H1 (cell line): ENCODE measurements around the gene NDUFA13. TPM values are rescaled to one million over a fixed set of nuclear protein-coding genes. Genes with fewer than 3 reads are reported as not detected.

Experiments used
- BACH1 ChIP-seq: IDR thresholded peaks from 2 replicates; pipeline ENCODE4 v1.6.1; 2012; ENCODE audit warnings: low read length, improper control_type of control experiment
- CHD7 ChIP-seq: fragments of 300-600 bp; sonication (generic); IDR thresholded peaks from 2 replicates; pipeline ENCODE4 v1.7.1; 2012; ENCODE audit warnings: low read length, moderate library complexity, mild to moderate bottlenecking, inconsistent platforms; ENCODE audit not compliant: insufficient replicate concordance
- KDM4A ChIP-seq: IDR thresholded peaks from one replicate; pipeline ENCODE4 v1.7.1; 2012; ENCODE audit warnings: low read depth, mild to moderate bottlenecking, moderate library complexity, low read length, inconsistent platforms; ENCODE audit not compliant: severe bottlenecking
- POLR2A ChIP-seq, 2 experiments: IDR thresholded peaks; 1 replicate in 1 of 2; 2 replicates in 1 of 2; pipeline ENCODE4 v1.6.1; 2011; ENCODE audit warnings: low read depth in 2 of 2, low read length in 2 of 2, mild to moderate bottlenecking in 2 of 2; ENCODE audit errors: control extremely low read depth in 1 of 2
- RXRA ChIP-seq: IDR thresholded peaks from 2 replicates; pipeline ENCODE4 v1.6.1; 2011; ENCODE audit warnings: low read depth, mild to moderate bottlenecking, low read length, moderate library complexity; ENCODE audit not compliant: insufficient read depth
- SIRT6 ChIP-seq: IDR thresholded peaks from one replicate; pipeline ENCODE4 v1.7.1; 2012; ENCODE audit warnings: low read length, inconsistent platforms
- TEAD4 ChIP-seq: IDR thresholded peaks from 2 replicates; pipeline ENCODE4 v1.6.1; 2012; ENCODE audit warnings: low read depth, low read length, inconsistent platforms, mixed read lengths
- USF2 ChIP-seq: IDR thresholded peaks from 2 replicates; pipeline ENCODE4 v1.6.1; 2011; ENCODE audit warnings: low read length, improper control_type of control experiment
- YY1 ChIP-seq: IDR thresholded peaks from 2 replicates; pipeline ENCODE4 v1.6.1; 2011; ENCODE audit warnings: low read depth, mild to moderate bottlenecking, low read length
- polyA plus RNA-seq, 7 experiments: library from polyadenylated mRNA; depleted of rRNA in 3 of 7; stranded (reverse) in 5 of 7; unstranded in 2 of 7; fragments of >200 nt in 5 of 7; fragments of 200-250 nt in 2 of 7; gene quantifications; 1 replicate in 5 of 7; 2 replicates in 1 of 7; 4 replicates in 1 of 7; pipeline versions ENCODE4 v1.2.1 to v1.2.3, GENCODE V29; 2011 to 2013; ENCODE audit warnings: missing spikeins in 2 of 7, mixed read lengths in 2 of 7
- total RNA-seq: library from RNA; stranded (reverse); fragmentation: NEBNext Ultra II Directional; extraction: Animal tissue kit (Norgen Biotek cat#: 25700); gene quantifications from 2 replicates; pipeline ENCODE4 v1.2.1, GENCODE V29; 2021

Gene NDUFA13
- total and polyA plus RNA-seq, 2 of the 8 experiments (the other 6 are each of a cell fraction or from before 2014, with no cell fraction given): 413 to 1,105 TPM

- TF ChIP-seq CHD7 (no peak), RXRA (no peak), YY1 (no peak), SIRT6 (no peak), POLR2A (IDR thresholded peaks at IDR 0.05; ENCODE audit: control extremely low read depth in 1 of 2, low read depth in 2 of 2, low read length in 2 of 2) (no peak), USF2 (no peak), BACH1 (no peak), TEAD4 (no peak), KDM4A (no peak)
These were observed 19.5 kb downstream of the NDUFA13 start (continued) for GRCh38 chr19:19535311-19536191.
